ENCODE measurements around the gene ARHGAP15.

ARHGAP15 gene

DNA sequence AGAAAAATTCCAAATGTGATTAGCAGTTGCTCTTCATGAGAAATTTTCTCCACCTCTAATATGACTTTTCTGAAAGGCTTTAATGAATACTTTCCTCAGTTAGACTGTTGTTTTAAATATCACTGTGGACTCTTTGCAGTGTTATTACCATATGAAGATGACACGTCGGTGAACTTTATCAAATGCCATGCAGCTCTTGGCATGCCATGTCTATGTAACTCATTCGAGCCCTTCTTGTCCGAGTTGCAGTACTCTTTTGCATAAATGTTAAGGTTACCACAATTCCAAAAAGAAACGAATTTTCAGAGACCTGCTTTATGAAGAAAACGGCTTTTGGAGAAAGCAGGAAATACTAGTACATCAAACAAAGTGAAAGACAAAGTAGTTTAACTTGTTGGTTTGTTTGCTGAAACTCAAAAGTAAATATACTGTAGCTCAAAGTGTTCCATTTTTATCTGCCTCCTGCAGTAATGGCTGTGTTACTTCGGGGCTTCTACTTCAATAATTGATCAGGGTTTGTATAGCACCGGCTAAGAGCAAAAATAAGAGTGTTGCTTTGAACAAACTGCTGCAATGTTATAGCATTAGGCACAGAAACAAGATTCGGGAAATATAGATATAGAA is 204.1 kb downstream of the ARHGAP15 start:
- Histone ChIP-seq H3K4me3 (no peak overlapping the region), H3K27ac (no peak overlapping the region)
- TF ChIP-seq CTCF (IDR thresholded peaks at IDR 0.05): no peak
- no peak for DNase-seq (ENCODE audit: low spot score)

DNA sequence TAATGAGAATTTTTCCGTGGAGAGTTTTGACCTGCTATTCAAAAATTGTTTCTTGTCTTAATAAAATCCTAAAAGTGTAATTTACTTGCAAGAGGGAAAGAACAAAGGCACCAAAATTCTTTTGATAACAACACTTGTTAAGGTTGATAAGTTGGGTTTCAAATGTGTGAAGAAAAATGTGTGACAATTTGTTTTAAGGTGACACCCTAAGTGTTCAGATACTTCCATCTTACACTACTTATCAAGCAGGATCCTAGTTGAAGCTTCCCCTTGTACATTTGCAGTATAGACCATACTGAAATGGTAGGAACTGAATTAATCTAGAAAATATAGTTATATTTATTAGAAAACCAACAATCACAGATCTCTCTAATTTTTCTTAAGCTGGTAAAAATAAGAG is 204.6 kb downstream of the ARHGAP15 start:
- Histone ChIP-seq H3K27ac (no peak overlapping the region), H3K4me3 (no peak overlapping the region)
- no peak for TF ChIP-seq CTCF (IDR thresholded peaks at IDR 0.05)
- no peak for DNase-seq (ENCODE audit: low spot score)

- Histone ChIP-seq H3K4me3 (no peak overlapping the region), H3K27ac (no peak overlapping the region)
- TF ChIP-seq CTCF (IDR thresholded peaks at IDR 0.05): no peak
- no peak for DNase-seq (ENCODE audit: low spot score)
Measured at GRCh38 chr2:143334837-143335236, 205.6 kb downstream of the ARHGAP15 start.

DNA sequence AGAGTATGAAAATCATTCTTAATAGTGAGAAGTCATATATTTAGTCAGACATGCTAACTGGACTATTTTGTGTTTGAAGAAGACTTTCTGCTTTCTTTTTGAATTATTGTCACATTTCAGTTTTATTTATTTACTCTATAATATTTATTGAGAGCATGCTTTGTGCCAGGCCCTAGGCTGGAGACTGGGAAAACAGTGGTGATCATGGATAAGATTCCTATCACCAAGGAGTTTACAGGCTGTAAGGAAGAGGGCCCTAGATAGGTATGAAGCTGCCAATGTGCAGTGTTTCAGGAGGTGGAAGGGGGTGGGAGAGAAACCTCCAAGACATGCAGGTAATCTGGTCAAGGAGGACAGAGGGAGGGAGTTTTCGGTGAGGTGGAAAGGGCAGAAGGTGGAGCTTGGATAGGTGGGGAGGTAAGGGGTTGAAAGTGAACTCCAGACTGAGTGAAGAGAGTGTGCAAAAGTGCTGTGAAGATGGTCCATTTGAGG is 207.5 kb downstream of the ARHGAP15 start:
- H3K27ac ChIP-seq: no peak overlapping the region
- H3K4me3 ChIP-seq: no peak overlapping the region
- TF ChIP-seq CTCF (IDR thresholded peaks at IDR 0.05): no peak
- DNase-seq (ENCODE audit: low spot score): no peak

DNA sequence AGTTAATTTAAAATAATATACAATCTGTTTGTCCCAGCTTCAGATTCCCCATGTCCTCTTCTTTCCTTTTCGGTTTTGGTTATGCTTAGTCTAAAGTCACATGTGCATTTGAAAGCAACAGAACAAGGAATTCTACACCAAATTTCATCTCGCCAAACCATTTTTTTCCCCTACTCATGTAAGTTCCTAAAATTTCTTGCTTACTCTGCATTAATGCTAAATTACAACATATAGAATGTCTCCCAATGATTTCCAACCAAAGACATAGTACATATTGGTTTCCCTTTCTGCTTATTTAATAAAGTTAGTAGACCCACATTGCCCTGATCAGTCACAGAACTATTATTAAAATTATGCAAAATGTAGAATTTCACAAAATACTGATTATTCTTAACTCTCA is 212.3 kb downstream of the ARHGAP15 start:
- Histone ChIP-seq H3K4me3 (no peak overlapping the region), H3K27ac (no peak overlapping the region)
- DNase-seq (ENCODE audit: low spot score): no peak
- TF ChIP-seq CTCF (IDR thresholded peaks at IDR 0.05): no peak

GRCh38 chr2:143344780-143345179 is 215.6 kb downstream of the ARHGAP15 start:
- H3K27ac ChIP-seq: no peak overlapping the region
- DNase-seq (ENCODE audit: low spot score): no peak
- H3K4me3 ChIP-seq: no peak overlapping the region
- no peak for TF ChIP-seq CTCF (IDR thresholded peaks at IDR 0.05)

All from coronary artery (tissue), 2 donors.